ENCODE data around the gene MRPL54.

DNA sequence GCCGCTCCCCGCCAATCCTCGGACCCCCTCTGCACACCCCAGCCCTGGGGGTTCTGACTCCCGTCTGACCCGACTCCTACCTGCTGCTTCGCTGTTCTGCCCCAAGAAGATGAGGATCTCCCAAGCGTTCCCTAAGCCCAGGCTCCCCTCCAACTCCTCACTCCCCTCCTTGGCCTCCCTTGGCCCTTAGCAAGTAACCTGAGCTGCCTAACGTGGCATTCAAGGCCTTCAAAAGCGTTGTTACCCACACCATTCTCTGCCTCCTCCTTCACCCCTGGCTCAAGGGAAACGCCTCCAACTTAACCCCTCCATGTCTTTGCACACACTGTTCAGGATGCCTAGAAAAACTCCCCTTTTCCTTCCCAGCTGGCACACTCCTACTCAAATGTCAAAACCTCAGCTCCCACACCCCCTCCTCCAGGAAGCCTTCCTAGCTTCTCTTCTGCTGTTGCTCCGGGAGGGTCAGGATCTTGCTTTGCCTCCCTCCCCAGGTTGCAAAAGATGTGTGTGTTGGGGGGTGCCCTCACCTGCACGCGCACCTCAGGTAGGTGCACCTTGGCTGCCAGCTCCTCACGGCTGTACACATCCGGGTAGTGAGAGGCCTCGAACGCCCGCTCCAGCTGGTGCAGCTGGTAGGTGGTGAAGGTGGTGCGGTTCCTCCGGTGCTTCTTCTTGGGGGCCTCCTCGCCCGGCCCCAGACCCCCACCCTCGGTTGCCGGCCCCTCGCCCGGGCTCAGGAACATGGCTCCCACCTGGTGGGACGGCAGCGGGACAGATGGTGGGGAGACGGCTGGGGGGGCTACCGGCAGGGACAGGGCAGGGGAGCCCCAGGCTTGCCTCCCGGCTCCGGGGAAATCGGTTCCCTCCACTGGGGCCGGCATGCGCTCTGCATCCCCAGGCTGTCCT, 8.8 kb downstream of the MRPL54 start:
- TF ChIP-seq, protein P1, sequence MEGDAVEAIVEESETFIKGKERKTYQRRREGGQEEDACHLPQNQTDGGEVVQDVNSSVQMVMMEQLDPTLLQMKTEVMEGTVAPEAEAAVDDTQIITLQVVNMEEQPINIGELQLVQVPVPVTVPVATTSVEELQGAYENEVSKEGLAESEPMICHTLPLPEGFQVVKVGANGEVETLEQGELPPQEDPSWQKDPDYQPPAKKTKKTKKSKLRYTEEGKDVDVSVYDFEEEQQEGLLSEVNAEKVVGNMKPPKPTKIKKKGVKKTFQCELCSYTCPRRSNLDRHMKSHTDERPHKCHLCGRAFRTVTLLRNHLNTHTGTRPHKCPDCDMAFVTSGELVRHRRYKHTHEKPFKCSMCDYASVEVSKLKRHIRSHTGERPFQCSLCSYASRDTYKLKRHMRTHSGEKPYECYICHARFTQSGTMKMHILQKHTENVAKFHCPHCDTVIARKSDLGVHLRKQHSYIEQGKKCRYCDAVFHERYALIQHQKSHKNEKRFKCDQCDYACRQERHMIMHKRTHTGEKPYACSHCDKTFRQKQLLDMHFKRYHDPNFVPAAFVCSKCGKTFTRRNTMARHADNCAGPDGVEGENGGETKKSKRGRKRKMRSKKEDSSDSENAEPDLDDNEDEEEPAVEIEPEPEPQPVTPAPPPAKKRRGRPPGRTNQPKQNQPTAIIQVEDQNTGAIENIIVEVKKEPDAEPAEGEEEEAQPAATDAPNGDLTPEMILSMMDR (IDR thresholded peaks at IDR 0.05; ENCODE audit: low read depth, low read length): no peak
- TF ChIP-seq EZH2phosphoT487 (IDR thresholded peaks at IDR 0.05; ENCODE audit: low read depth): no peak
